GM21390 (cell line): Measurements from ENCODE around the gene WLS.
A peak's percentile ranks its signal among the peaks of the same experiment; 100 is the strongest.

Experiments used
- ATAC-seq: cut with Tn5 transposase; IDR thresholded peaks from one replicate; pipeline ENCODE4 v1.9.1; 2021; ENCODE audit not compliant: unreplicated experiment

WLS gene

DNA sequence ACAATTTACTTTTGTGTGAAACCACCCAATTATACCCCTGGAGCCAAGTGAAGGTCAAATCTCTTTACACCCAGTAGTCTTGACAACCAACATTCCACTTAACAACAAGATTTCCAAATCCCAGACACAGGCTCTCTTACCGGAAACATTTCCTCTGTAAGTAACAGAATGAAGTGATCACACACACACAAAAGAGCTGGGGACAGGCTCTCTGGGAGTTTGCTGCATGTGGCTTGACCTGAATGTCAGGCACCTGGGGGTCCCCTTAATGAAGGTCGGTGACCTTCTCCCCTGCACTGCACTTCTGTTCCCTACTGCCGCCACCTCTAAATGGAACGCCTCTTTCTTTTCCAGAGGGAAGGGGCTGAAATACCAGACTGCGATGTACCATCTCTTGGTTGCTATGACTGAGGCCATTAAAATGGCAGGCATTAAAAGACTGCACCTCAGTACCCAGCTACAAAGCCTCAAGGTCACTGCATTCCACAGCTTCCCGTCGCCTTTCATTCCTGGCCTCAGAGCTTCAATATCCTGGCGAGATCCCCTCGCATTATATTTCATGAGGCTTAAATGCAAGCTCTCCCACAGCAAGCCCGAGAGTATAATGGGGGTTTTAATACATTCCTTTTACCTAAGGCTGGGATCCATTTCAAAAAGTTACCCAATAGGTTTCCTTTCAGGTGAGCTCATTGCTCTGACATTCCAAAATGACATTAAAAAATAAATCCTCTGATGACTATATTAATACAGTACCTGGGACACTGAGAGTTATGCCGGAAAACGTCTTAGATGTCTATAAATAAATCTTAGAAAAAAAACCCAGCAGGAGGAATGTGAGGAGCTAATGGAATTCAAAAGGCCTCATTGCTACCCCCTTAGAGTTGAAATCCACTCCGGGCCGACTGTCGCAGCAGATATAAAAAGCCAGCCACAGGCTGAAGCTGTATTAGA lies 91.0 kb downstream of the WLS start:
- no peak for ATAC-seq

GRCh38 chr1:68140536-68140935 lies 91.8 kb downstream of the WLS start:
- no peak for ATAC-seq

GRCh38 chr1:68136187-68136586 lies 96.1 kb downstream of the WLS start:
- no peak for ATAC-seq

- ATAC-seq: no peak
These were observed 99.7 kb downstream of the WLS start for GRCh38 chr1:68132426-68133130.

DNA sequence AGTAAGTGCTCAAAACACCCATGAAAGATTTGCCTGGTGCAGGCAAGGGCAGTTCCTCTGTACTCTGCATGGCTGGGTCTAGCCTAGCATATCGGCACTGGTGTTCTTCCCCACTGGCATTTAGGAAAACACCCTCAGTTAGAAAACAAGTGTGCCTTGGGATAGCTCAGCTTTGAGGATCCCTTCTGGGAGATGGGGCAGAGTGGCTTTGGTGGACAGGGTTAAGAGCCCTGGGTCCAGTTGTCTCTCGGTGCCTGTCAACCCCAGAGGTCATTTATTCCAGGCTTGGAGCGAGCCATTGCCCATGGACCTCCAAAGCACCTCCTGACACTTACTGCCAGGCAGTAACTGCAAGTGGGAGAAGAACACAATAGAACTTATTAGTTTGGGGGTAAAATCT lies 101.1 kb downstream of the WLS start:
- ATAC-seq: no peak

- ATAC-seq: no peak
These were observed 102.6 kb downstream of the WLS start for GRCh38 chr1:68129536-68130250.

DNA sequence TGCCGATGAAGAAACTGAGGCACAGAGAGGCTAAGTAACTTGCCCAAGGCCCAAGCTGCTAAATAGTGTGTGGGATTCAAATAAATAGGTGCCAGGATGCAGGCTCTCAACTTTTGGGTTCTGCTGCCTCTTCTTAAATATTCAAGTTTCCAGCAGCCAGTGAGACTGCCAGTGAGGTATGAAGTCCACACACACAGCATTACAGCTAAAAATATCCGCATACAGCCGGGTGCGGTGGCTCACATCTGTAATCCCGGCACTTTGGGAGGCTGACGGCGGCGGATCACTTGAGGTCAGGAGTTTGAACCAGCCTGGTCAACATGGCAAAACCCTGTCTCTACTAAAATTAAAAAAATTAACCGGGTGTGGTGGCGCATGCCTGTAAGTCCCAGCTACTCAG lies 103.5 kb downstream of the WLS start:
- no peak for ATAC-seq

GRCh38 chr1:68128157-68128556 lies 104.2 kb downstream of the WLS start:
- peak; percentile 82 for ATAC-seq

DNA sequence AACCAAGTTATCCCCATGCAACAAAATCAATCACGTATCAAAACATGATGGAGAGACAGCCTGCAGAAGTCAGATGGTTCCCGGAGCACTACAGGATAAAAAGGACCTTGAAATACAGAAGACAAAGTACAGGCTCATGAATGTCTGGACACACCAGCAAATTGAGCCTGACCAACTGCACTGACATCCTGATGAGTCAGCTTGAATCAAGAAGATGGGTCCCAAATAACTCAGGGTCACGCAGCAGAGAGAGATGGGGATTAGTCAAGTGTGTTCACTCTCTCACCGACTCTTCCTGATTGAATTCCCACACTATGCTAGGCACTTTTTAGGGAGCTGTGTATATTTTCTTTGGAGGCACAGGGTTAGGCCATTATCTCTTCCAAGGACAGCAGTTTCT lies 110.8 kb downstream of the WLS start:
- ATAC-seq: no peak

DNA sequence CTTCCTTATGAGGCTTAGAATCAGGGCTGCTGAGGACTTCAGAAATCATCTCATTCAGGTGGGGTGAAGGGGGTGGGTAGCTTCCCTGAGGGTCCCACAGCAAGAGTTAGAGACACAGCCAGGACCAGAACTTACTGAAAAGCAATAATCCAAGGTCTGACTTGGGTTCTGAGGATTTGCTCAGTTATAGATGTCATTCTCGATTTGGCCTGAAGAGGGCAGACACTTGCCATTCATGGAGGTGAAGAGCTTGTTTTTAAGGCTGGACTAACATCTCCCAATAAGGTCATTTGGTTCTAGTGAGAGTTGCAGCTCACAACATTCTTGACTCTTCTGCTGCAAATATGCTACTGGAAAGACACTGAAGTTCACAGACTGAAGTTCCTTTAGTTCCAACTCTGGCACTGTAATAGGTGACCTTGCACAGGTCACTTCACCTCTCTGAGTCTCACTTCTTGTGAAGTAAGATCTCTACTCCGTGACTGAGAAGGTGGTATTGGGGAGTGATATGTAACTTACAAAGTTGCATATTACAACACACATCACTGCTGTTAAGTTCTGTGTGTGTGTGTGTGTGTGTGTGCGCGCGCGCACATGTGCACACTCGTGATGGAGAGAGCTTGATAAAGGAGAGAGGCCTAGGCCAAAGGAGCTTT lies 112.1 kb downstream of the WLS start:
- peak; percentile 81 for ATAC-seq

- no peak for ATAC-seq
These were observed 112.9 kb downstream of the WLS start for GRCh38 chr1:68119445-68119844.

- no peak for ATAC-seq
These were observed 114.9 kb downstream of the WLS start for GRCh38 chr1:68117416-68117815.

GRCh38 chr1:68116643-68117235 lies 115.6 kb downstream of the WLS start:
- ATAC-seq: no peak

- ATAC-seq: no peak
These were observed 117.0 kb downstream of the WLS start for GRCh38 chr1:68115308-68115707.

DNA sequence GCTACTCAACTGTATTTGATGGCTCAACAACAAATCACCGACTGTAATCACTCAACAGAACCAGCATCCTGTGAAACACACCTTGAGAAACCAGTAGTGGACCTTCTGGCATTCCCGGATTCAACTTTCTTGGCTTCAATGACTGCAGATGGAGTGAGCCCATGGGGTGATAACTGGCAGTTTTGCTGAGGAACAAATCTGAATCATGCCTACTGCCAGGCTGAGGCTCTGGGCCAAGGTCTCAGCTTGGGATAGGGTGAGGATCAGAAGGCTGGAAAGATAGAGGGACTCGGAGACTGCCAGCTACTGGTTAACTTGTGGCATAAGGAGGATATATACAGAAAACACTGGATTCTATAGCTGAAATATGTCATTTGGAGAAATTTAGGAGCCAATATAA lies 118.4 kb downstream of the WLS start:
- no peak for ATAC-seq

- ATAC-seq: no peak
These were observed 119.5 kb downstream of the WLS start for GRCh38 chr1:68112835-68113243.

- no peak for ATAC-seq
These were observed 120.5 kb downstream of the WLS start for GRCh38 chr1:68111519-68112436.

DNA sequence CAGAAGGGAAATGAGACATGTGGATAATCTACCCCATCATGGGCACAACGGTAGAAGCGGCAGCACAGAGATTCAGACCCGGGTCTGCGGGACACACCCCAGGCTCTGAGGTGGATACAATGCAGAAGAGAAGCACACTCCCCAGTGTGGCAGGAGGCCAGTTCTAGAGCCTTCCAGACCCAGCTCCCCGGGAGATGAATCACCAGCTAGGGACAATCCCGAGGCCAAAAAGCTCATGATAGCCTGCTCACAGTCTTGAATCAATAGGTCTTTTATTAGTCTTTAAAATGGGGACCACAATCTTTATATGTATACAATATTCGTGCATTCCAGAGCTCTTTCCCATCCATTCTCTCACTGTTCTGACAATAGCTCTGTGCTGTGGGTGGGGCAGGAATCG lies 124.6 kb downstream of the WLS start:
- ATAC-seq: no peak

GRCh38 chr1:68103884-68104554 lies 128.3 kb downstream of the WLS start:
- no peak for ATAC-seq
